Kidney tubule cell (primary cell): ENCODE results near the gene MTA1.

Experiments
- DNase-seq: peaks from one replicate; pipeline ENCODE4 v3.0.0-alpha.2; 2018; ENCODE audit warnings: low spot score

Gene MTA1

DNA sequence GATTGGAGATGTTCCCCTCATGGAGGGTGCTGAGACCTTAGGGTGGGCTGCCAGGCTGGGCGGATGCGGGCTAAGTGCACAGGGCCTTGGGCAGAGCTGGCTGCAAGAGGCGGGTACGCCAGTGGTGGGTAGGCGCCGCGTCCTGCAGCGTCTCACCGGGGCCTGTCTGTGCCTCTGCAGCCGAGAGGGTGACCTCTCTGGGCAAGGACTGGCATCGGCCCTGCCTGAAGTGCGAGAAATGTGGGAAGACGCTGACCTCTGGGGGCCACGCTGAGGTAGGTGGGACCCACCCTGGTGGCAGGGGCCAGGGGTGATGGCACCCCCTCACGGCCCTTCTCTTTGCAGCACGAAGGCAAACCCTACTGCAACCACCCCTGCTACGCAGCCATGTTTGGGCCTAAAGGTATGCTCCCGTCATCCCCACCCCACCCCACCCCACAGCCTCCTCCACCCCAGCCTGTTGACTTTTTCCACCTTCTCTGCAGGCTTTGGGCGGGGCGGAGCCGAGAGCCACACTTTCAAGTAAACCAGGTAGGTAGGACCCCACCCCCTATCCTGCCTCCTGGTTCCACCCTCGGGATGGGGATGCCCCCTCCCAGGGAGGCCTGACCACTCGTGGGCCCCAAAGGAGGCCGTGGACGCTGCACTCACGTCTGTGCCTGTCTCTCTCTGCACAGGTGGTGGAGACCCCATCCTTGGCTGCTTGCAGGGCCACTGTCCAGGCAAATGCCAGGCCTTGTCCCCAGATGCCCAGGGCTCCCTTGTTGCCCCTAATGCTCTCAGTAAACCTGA is 68.6 kb downstream of the MTA1 start:
- no peak for DNase-seq

GRCh38 chr14:105488781-105489541 is 69.3 kb downstream of the MTA1 start:
- DNase-seq, result no peak

DNA sequence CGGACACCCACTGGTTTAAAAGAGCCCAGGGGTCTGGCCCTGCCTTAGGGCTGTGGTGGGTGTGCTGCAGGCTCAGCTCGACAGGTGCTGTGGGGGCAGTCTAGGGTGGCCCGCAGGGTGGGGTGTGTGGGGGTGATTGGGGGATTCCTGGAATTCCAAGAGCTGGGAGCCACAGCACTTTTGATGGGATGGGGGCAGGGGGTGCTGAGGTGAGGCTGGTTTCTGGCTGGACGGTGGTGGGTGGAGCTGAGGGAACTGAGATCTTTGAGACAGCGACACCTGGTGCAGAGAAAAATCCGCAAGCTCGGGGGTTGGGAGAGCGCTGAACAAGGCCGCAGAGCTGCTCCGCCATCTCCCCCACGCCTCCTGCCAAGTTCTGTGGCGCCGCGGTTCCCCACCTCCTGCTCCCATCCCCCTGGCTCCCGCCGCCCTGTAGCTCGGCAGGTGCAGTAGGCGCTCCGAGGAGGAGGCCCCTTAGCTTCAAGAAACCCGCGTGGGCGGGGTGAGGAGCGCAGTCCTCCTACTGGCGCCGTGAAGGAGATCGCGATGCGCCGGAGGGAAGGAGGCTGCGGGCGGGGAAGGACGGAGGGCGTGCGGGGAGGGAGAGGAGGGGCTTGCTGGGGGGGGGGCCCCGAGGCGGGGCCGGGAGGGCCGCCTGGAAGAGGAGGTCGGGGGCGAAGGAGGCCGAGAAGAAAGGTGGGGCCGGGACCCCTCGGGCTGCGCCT is 70.1 kb downstream of the MTA1 start:
- DNase-seq, result peak; percentile 90

- peak; percentile 23 for DNase-seq
Observed at GRCh38 chr14:105490267-105490571, 70.6 kb downstream of the MTA1 start.

- peak; percentile 100 for DNase-seq
Observed at GRCh38 chr14:105490572-105491365, 71.1 kb downstream of the MTA1 start, which contains the start of gene TEDC1. TSS of gene TEDC1 (plus strand) at chr14:105491246. CDS start at chr14:105491376, 130 bp downstream.

DNA sequence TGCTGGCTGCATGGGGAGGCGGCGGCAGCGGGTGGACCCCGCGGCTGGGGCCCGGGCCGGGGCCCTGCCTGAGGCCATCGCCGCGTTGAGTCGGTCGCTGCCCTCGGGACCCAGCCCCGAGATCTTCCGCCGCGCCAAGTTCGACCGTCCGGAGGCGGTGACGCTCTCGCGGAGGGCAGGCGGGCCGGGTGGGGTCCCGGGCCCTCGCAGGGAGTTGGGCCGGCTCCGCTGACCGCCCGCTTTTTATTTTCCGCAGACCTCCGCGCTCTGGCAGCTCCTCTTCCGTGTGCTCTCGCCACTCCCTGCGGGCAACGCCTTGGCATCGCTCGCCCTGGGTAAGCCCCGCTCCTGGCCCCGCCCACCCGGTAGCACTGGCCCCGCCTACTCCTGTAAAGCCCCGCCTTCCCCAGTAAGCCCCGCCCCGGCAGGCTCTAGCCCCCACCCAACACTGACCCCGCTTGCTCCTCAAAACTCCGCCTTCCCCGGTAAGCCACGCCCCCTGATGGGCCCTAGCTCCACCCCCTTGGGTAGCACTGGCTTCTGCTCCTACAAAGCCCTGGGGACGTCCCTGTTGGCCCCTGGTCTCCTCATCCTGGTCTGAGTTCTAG is 71.8 kb downstream of the MTA1 start:
- peak; percentile 80 for DNase-seq

DNA sequence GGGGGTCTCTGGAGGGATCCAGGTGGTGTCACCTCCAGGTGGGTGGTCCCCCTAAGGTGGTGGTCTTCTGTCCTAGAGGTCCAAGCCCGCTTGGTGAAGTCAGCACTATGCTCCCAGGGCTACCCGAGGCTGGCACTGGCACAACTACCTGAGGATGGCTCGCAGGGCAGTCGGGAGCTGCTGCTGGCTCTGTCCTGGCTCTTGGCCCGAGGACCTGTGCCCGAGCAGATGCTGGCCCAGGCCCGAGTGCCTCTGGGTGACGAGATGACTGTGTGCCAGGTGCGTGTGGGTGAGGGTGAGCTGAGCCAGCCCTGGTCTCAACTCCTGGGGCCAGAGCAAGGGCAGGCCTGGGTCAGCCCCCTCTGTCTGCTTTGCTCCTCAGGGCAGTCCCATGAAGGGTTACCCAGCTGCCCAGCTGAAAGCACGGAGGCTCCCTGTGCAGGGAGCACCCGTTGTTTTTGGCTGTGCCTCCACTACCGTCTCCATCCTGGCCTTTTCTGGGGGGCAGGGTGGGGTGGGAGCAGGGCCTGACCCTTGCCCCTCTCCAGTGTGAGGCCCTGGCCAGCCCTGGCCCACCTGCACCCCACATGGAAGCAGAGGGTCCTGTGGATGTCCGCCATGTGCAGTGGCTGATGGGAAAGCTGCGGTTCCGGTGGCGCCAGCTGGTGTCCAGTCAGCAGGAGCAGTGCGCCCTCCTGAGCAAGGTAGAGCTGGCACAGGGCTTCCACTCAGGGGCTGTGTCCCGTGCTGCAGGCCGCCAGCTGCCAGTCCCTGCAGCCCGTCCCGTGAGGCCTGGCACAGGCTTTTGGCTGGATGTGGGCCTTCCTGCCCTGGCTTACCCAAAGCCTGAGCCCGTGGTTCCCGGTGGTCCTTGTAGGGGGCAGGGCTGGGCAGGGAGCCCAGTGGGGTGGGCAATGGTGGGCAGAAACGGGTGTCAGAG is 72.7 kb downstream of the MTA1 start:
- no peak for DNase-seq

DNA sequence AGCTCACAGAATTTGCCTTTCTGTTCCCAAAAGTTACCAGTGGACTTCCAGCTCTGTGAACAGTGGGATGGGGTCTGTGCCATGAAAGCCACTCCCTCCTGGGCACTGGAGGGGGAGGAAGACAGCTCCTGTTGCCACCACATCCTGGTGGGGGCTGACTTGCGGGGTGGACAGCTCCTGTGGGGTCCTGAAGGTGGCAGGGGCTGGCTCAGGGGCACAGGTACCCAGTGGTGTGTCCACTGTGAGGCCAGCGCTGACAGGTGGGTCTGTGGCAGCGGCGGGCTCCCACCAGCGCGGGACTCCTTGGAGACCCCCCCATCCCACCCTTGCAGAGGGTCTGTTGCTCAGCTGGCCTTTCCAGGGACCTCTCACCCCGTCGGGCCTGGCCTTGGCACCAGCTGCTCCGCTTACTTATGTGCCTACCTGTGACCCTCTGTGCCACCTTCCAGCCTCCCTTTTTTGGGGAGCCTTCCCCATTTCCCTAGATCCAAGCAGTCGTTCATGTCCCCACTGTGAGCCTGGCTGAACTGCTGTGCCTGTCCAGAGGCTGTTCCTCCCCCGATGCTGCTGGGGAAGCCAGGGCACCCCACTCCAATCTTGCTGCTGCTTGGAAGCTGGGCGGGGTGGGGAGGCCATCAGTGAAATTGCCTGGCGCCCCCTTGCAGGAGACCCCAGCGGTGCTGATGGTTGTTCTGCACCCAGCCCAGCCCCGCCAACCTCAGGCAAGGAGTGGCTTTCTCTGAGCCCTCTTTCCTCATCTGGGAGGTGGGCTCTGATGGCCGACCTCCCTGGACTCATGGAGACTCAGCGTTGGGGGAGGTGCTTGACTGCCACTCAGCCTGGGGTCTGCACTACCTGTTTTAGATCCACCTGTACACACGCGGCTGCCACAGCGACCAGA is 73.6 kb downstream of the MTA1 start:
- DNase-seq, result no peak

DNA sequence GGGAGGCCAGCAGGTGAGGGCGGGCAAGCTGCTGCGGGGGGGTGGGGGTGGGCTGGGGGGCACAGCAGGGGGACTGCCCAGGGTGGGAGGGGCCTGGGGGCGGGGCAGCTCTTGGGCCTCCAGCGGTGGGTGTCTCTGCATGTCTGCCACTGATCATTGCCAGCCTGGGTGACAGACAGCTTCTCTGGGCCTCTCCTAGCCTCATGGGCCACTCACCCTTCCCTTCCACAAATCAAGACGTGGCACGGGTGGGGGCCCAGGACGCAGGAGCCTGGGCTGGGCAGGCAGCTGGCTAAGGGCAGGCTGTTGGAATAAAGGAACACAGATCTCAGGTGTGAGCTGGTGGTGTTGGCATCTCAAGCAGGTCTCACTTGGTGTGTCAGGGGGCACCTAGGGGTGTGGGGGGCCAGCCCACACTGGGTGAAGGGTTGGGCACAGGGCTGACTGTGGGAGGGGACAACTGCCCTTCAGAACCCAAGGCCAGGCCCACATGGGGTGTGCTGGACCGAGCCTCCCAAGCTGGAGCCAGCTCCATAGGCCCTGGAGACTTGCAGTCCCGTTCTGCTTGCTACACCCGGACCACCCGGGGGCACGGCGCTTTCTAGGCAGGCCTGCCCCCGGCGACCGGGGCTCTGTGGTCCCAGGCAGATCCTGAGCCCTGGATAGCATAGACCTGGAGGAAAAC is 74.4 kb downstream of the MTA1 start:
- DNase-seq, result no peak

GRCh38 chr14:105494606-105494929 is 74.9 kb downstream of the MTA1 start:
- no peak for DNase-seq

DNA sequence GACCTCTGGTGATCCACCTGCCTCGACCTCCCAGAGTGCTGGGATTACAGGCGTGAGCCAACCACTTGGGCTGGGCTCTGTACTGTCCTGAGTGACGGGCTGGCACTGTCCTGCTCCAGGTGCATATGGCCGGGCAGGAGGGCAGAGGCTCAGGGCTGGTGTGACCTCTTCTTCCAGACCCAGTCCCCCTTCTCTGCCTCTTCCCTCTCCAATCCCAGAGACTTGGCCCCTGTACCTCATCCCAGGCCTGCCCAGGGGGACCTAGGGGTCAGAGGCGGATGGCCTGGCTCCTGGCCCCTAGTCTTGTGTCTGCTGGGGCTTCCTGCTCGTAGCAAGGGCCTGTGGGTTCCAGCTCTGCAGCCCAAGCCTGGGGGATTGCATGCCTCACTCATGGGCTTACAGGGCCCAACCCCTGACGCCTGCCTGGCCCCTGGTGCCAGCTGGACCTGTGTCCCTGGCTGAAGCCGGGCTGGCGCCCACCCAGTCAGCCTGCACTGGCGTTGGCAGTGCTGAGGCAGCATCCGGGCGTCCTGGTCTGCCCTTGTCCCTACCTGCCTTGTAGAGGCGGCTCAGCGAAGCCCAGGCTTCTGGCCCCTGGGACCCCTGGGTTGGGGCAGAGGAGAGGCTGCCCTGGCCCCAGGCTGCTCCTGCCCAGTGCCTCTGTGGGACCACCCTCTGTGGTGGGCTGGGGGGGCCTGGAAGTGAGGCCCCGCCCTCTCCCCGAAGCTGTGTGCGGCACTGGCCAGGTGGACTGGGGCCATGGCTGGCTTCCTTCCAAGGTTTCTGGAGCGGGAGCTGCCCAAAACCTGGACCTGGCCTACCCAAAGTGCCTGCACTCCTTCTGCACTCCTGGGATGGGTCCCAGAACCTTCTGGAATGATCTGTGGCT is 75.7 kb downstream of the MTA1 start:
- no peak for DNase-seq

- no peak for DNase-seq
Observed at GRCh38 chr14:105495990-105496830, 76.6 kb downstream of the MTA1 start.

- DNase-seq, result no peak
Observed at GRCh38 chr14:105496831-105497591, 77.4 kb downstream of the MTA1 start.

- no peak for DNase-seq
Observed at GRCh38 chr14:105497671-105498429, 78.2 kb downstream of the MTA1 start.
